ENCODE data around the gene CAMK1G. TPM values are rescaled to one million over a fixed set of nuclear protein-coding genes. Genes with fewer than 3 reads are reported as not detected.

The CAMK1G gene
- total and polyA plus RNA-seq, 9 of the 15 experiments (the other 6 are each of a cell fraction or from before 2014, with no cell fraction given): not detected

DNA sequence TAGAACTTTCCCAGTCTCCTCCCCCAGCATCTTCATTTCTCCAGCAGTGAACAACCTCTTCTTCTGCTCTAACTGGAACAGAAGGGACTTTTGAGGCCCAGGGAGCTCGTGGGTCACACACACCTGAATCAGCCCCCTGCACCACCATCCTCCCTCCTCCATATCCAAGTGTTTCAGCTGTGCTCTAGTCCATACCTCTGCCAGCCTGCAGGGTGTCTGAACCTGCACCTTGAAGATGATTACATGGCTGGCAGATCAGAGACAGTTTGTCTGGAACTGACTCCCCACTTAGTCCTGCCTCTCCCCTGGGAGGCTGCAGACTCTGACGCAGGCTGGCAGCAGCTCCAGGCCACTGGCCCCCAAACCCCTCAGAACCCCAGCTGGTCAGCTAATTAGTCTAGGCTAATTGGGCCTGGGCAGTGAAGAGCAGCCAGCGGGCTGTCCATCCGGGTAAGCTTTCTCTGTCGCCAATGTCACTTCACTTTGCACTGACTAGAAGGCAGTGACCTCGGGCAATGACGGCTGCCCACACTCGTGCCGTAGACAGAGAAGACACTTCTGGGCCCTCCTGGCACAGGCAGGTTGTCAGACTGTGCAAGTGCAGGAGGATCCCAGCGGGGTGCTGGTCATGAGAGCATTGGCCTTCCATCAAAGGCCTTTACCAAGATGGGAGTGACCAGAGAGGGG, 12.2 kb downstream of the CAMK1G start:
- Histone ChIP-seq H2AFZ (ENCODE audit: low read depth, low read length) (no peak overlapping the region), H3K9ac (ENCODE audit: insufficient read depth in 1 of 2, low read depth in 2 of 2, low read length in 2 of 2) (no peak overlapping the region), H3K36me3 (ENCODE audit: control insufficient read depth, insufficient read depth, low read length) (no peaks in the 10 kb centered on the region), H3K4me3 (no peak overlapping the region), H3K27me3 (ENCODE audit: control insufficient read depth in 2 of 2, insufficient read depth in 2 of 2, low read length in 2 of 2) (peaks cover 0 to 26% of the 10 kb centered on the region in 2 experiments; a peak in 2 of 5 replicates), H3K4me2 (ENCODE audit: insufficient read depth, low read length) (no peak overlapping the region), H3K79me2 (ENCODE audit: control insufficient read depth, insufficient read depth, low read length) (no peaks in the 10 kb centered on the region), H3K4me1 (replicated peaks in 1 of 2; ENCODE audit: control insufficient read depth in 2 of 2, insufficient read depth in 2 of 2, low read length in 2 of 2) (no peaks in the 10 kb centered on the region), H3K9me1 (ENCODE audit: control insufficient read depth, insufficient read depth, low read length) (no peaks in the 10 kb centered on the region), H4K20me1 (replicated peaks; ENCODE audit: control insufficient read depth, insufficient read depth, low read length) (no peaks in the 10 kb centered on the region), H3K27ac (ENCODE audit: extremely low read depth, low read depth, low read length) (no peak overlapping the region), H3K9me3 (replicated peaks; ENCODE audit: control insufficient read depth, insufficient read depth, low read depth, low read length) (no peaks in the 10 kb centered on the region)
- ChIA-PET POLR2A (interaction anchor here (0.6 kb wide), 1 partner anchor 57 kb away, joined by 3 read pairs; no protein-coding TSS in a partner anchor), CTCF (ENCODE audit: low intra/inter-chr PET ratio) (interaction anchor here (0.6 kb wide), 1 partner anchor 30 kb away, joined by 3 read pairs; no protein-coding TSS in a partner anchor)
- in situ Hi-C loops (cut with MboI) (loop anchor here (25.0 kb wide), 1 partner anchor 392 kb away; no protein-coding TSS in a partner anchor), intact Hi-C loops (cut with micrococcal nuclease) (no loop called here)
- ATAC-seq: peak; percentile 44; the same call in 1 of the 3 replicates
- 0% methylated on average over 10 of the region's 10 CpGs for WGBS (ENCODE audit: insufficient coverage, low coverage, missing lambda C conversion rate)
- no peak for FAIRE-seq
- no peak for DNase-seq (ENCODE audit: extremely low read depth in 1 of 4, low spot score in 3 of 4)
- TF ChIP-seq, protein P1, sequence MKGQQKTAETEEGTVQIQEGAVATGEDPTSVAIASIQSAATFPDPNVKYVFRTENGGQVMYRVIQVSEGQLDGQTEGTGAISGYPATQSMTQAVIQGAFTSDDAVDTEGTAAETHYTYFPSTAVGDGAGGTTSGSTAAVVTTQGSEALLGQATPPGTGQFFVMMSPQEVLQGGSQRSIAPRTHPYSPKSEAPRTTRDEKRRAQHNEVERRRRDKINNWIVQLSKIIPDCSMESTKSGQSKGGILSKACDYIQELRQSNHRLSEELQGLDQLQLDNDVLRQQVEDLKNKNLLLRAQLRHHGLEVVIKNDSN (CRISPR knock-in tag; IDR thresholded peaks at IDR 0.05): no peak
- no peak for TF ChIP-seq EP400 (IDR thresholded peaks at IDR 0.05)
- TF ChIP-seq MTA3 (IDR thresholded peaks at IDR 0.05; ENCODE audit: borderline replicate concordance): no peak
- TF ChIP-seq ZBTB7A (IDR thresholded peaks at IDR 0.05; ENCODE audit: borderline replicate concordance, control insufficient read depth, low read depth, low read length): no peak
- TF ChIP-seq WHSC1 (IDR thresholded peaks at IDR 0.05; ENCODE audit: low read length): no peak
- no peak for TF ChIP-seq ZNF354B (CRISPR knock-in tag; IDR thresholded peaks at IDR 0.05)
- no peak for TF ChIP-seq MYC (IDR thresholded peaks at IDR 0.05; ENCODE audit: low read depth, low read length)
- no peak for TF ChIP-seq MYC (CRISPR knock-in tag; IDR thresholded peaks at IDR 0.05; ENCODE audit: borderline replicate concordance, low read depth)
- TF ChIP-seq JUNB (CRISPR knock-in tag; conservative IDR thresholded peaks at IDR 0.05): no peak
- no TSS peak for BruUV-seq (replicated peaks)
